ENCODE data around the gene MAD2L1. TPM values are rescaled to one million over a fixed set of nuclear protein-coding genes. Genes with fewer than 3 reads are reported as not detected.

Gene MAD2L1
- under 1 TPM in 1 of 2 donors, not detected in 1; 0.78 TPM for total RNA-seq

DNA sequence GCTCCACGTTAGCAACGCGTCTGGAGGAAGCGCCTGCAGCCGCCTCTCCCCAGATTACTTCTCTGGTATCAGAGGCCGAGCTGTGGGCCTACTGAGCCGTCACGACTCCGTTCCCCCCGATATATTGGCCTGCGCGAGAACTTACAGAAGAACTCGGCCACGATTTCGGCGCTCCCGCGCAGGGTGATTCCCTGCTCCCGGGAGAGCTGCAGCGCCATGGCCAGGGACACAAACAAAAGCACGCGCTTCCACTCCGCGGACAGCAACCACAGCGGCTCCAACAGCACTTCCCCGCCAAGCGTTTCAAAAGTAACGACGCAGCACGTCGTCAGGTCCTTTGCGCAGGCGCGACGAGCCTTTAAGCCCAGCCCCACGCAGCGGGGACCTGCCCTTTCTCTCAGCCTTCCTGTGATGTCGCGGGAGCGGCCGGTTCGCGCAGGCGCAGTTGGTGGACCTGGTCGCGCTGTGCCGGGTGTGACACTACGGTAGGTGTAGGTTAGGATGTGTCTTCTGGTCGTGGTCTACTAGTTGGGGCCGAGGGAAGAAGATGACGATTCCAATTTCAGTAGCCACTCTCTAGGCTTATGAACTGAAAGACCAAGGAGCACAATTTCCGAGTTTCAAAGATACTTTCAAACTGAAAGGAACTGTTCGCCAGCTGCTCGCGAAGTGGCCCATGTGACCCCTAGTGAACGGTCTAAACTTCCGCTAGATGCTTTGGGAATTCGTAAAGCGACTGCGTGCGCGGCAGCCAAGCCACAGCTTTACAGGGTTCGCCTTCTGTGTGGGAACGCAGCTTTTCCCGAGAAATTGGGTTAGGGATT, at the start of gene MAD2L1:
MAD2L1 (minus strand) TSS at position 332 of the 824 bp plus-strand sequence; CDS start at position 218, 114 bp downstream.
- H3K27ac ChIP-seq: peak within 1 kb of the TSS; percentile 92 to 98 (median 93)
- WGBS, 2 donors: 0 to 1% methylated on average over 41 to 65 of the region's 65 CpGs
- peaks cover 16% of the 10 kb centered on the region for H3K4me1 ChIP-seq
- intact Hi-C loops (cut with DNase I): no loop called here
- no peaks in the 10 kb centered on the region for H3K36me3 ChIP-seq (replicated peaks in 1 of 2; ENCODE audit: insufficient read depth in 1 of 2, low read depth in 2 of 2)
- no peaks in the 10 kb centered on the region for H3K9me3 ChIP-seq
- DNase-seq: peak; percentile 99 to 100 (median 99)
- peak within 1 kb of the TSS; percentile 37 to 82 for H3K4me3 ChIP-seq
- ATAC-seq: peak; percentile 99
- H3K27me3 ChIP-seq: no peaks in the 10 kb centered on the region
- TF ChIP-seq POLR2A (IDR thresholded peaks at IDR 0.05): peak; percentile 76 to 96 (median 95)
- TF ChIP-seq, protein P1, sequence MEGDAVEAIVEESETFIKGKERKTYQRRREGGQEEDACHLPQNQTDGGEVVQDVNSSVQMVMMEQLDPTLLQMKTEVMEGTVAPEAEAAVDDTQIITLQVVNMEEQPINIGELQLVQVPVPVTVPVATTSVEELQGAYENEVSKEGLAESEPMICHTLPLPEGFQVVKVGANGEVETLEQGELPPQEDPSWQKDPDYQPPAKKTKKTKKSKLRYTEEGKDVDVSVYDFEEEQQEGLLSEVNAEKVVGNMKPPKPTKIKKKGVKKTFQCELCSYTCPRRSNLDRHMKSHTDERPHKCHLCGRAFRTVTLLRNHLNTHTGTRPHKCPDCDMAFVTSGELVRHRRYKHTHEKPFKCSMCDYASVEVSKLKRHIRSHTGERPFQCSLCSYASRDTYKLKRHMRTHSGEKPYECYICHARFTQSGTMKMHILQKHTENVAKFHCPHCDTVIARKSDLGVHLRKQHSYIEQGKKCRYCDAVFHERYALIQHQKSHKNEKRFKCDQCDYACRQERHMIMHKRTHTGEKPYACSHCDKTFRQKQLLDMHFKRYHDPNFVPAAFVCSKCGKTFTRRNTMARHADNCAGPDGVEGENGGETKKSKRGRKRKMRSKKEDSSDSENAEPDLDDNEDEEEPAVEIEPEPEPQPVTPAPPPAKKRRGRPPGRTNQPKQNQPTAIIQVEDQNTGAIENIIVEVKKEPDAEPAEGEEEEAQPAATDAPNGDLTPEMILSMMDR (IDR thresholded peaks at IDR 0.05): peak in 1 of 7 experiments; percentile 9

DNA sequence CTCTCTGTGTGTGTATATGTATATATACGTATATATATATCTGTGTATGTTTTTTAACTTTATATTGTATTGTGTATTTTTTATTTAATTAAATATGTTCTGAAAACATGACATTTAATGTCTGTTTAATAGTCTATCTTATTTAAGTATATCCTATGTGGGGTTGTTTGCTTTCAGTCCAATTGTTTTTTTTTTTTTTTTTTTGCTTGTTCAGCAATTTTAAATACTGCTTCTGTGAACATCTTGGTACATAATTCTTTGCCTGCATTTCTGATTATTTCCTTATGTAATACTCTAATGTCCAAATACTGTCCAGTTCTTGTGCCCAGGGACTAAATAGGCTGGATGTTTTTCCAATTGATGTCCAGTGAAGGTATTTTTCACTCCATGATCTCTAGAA, 45.1 kb upstream of the MAD2L1 start:
- H3K27ac ChIP-seq: no peak overlapping the region
- intact Hi-C loops (cut with DNase I): no loop called here
- TF ChIP-seq, protein P1 (IDR thresholded peaks at IDR 0.05): no peak
- ATAC-seq (no peak), DNase-seq (no peak)
- WGBS, 2 donors: 88 to 95% methylated on average over 1 of the region's 1 CpG
- no peaks in the 10 kb centered on the region for H3K36me3 ChIP-seq (replicated peaks in 1 of 2; ENCODE audit: insufficient read depth in 1 of 2, low read depth in 2 of 2)
- no peaks in the 10 kb centered on the region for H3K4me1 ChIP-seq
- no peaks in the 10 kb centered on the region for H3K27me3 ChIP-seq
- H3K9me3 ChIP-seq: no peaks in the 10 kb centered on the region
- H3K4me3 ChIP-seq: no peak overlapping the region

DNA sequence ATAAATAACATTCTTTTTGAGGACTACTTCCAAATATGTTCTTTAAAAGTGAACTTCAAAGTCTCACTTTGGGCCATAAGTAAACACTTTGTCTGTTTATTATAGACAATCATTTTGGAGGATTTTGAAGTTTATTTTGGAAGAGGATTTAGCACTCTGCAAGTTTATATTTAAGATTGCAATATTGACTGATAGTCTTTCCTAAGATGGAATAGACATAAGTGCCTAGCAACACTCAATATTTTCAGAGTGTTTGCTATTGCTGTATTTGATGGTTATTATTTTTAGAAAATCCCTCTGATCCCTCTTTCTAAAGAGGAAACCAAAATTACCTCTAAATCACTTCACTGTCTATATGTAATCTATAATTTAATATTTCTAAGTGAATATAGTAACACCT, 42.8 kb upstream of the MAD2L1 start:
- TF ChIP-seq, protein P1 (IDR thresholded peaks at IDR 0.05): no peak
- TF ChIP-seq POLR2A (IDR thresholded peaks at IDR 0.05): no peak
- no peaks in the 10 kb centered on the region for H3K4me1 ChIP-seq
- no peaks in the 10 kb centered on the region for H3K36me3 ChIP-seq (replicated peaks in 1 of 2; ENCODE audit: insufficient read depth in 1 of 2, low read depth in 2 of 2)
- no peak for DNase-seq
- no peak for ATAC-seq
- intact Hi-C loops (cut with DNase I): no loop called here
- no peak overlapping the region for H3K27ac ChIP-seq
- H3K4me3 ChIP-seq: no peak overlapping the region
- no peaks in the 10 kb centered on the region for H3K9me3 ChIP-seq
- no peaks in the 10 kb centered on the region for H3K27me3 ChIP-seq

DNA sequence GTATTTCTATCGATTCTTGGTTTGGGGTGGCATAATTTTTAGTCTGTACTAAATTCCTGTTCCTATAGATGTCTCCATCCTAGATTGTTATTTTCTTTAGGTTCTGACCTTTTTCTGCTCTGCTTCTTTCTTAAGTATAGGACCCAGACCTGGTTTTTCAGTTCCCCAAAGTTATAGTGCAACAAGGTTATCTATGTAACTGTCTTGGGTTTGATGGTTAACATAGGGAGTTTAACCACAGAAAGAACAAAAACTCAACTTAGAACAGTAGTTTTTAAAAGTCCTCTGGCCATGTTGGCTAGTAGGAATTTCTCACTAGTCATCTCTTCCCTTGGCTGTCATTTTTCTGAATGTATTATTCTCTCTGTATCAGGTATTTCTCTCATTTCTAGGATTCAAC, 38.8 kb upstream of the MAD2L1 start:
- ATAC-seq (no peak), DNase-seq (no peak)
- intact Hi-C loops (cut with DNase I): no loop called here
- TF ChIP-seq, protein P1 (IDR thresholded peaks at IDR 0.05): no peak
- Histone ChIP-seq H3K27me3 (no peaks in the 10 kb centered on the region), H3K4me1 (no peaks in the 10 kb centered on the region), H3K36me3 (replicated peaks in 1 of 2; ENCODE audit: insufficient read depth in 1 of 2, low read depth in 2 of 2) (no peaks in the 10 kb centered on the region), H3K27ac (no peak overlapping the region), H3K9me3 (no peaks in the 10 kb centered on the region), H3K4me3 (no peak overlapping the region)
- WGBS, 2 donors: 88 to 93% methylated on average over 1 of the region's 1 CpG

Measured in body of pancreas (tissue), 4 donors.